Measurements from ENCODE around the gene LDLRAD3.
"Not testable (repeated sequence)": the region's sequence is repeated elsewhere in the genome, so short reads cannot be mapped to it uniquely, and the experiment has no call there.

The LDLRAD3 gene

DNA sequence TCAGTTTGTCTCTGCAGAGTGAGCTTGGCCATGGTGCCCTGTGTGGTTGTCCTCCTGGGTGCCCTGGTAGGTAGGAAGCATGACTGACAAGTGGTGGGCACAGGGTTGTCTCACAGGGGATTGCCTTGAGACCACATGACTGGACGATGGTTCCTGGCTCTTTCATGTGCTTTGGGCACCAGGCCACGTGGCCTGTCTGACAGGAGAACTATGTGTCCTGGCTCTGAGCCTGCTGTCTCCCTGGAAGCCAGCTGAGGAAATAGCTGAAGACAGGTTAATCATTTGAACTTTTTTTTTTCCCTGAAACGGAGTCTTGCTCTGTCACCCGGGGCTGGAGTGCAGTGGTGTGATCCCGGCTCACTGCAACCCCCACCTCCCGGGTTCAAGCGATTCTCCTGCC is 93.2 kb downstream of the LDLRAD3 start:
- in situ Hi-C loops (cut with MboI; ENCODE audit: low sequenced_read_pairs, unreplicated experiment), result loop anchor here (25.0 kb wide), 1 partner anchor 425 kb away; the partner anchor contains the start of gene FJX1
- TF ChIP-seq, protein P1, sequence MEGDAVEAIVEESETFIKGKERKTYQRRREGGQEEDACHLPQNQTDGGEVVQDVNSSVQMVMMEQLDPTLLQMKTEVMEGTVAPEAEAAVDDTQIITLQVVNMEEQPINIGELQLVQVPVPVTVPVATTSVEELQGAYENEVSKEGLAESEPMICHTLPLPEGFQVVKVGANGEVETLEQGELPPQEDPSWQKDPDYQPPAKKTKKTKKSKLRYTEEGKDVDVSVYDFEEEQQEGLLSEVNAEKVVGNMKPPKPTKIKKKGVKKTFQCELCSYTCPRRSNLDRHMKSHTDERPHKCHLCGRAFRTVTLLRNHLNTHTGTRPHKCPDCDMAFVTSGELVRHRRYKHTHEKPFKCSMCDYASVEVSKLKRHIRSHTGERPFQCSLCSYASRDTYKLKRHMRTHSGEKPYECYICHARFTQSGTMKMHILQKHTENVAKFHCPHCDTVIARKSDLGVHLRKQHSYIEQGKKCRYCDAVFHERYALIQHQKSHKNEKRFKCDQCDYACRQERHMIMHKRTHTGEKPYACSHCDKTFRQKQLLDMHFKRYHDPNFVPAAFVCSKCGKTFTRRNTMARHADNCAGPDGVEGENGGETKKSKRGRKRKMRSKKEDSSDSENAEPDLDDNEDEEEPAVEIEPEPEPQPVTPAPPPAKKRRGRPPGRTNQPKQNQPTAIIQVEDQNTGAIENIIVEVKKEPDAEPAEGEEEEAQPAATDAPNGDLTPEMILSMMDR (IDR thresholded peaks at IDR 0.05; ENCODE audit: borderline replicate concordance, control extremely low read depth, extremely low read depth, insufficient read depth, missing control alignments), result no peak
- DNase-seq (ENCODE audit: low spot score), result no peak

DNA sequence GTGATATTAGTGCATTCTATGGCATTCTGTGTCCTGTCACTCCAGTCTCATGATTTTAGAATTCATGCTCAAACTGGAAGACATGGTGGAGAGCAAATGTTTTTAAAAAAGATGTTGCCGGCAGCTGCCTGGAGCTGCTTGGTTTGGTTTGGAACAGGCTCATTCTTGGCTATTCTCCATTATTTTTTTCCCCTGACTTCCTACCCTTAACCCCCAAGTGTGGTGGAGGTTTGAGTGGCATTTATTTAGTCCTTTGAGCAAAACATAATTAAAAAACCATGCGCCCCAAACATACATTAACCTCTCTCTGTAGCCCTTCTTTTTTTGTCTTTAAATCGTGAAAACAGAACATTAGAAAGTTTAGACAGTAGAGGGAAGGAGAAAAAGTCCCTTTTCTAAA is 94.7 kb downstream of the LDLRAD3 start:
- in situ Hi-C loops (cut with MboI; ENCODE audit: low sequenced_read_pairs, unreplicated experiment), result loop anchor here (25.0 kb wide), 1 partner anchor 426 kb away; the partner anchor contains the start of gene FJX1
- no peak for DNase-seq (ENCODE audit: low spot score)
- TF ChIP-seq, protein P1 (IDR thresholded peaks at IDR 0.05; ENCODE audit: borderline replicate concordance, control extremely low read depth, extremely low read depth, insufficient read depth, missing control alignments), result no peak

DNA sequence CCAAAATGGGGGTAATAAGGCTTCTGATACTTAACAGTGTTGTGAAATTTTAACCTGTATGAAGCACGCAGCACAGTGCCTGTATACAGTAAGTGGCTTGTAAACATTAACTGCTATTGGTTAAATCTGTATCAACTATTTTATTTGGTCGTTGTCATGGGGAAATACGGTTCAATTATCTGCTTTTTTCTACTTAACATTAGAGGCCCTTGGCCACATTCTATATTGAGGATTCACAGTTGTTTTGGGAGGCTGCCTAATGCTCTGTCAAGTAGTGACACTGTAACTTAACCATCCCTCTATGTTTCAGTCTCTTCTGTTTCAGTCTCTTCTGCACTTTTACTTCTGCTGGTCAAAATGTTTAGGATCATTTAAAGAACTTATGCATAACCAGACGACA is 95.6 kb downstream of the LDLRAD3 start:
- no peak for DNase-seq (ENCODE audit: low spot score)
- in situ Hi-C loops (cut with MboI; ENCODE audit: low sequenced_read_pairs, unreplicated experiment), result loop anchor here (25.0 kb wide), 1 partner anchor 427 kb away; the partner anchor contains the start of gene FJX1
- TF ChIP-seq, protein P1 (IDR thresholded peaks at IDR 0.05; ENCODE audit: borderline replicate concordance, control extremely low read depth, extremely low read depth, insufficient read depth, missing control alignments), result no peak

DNA sequence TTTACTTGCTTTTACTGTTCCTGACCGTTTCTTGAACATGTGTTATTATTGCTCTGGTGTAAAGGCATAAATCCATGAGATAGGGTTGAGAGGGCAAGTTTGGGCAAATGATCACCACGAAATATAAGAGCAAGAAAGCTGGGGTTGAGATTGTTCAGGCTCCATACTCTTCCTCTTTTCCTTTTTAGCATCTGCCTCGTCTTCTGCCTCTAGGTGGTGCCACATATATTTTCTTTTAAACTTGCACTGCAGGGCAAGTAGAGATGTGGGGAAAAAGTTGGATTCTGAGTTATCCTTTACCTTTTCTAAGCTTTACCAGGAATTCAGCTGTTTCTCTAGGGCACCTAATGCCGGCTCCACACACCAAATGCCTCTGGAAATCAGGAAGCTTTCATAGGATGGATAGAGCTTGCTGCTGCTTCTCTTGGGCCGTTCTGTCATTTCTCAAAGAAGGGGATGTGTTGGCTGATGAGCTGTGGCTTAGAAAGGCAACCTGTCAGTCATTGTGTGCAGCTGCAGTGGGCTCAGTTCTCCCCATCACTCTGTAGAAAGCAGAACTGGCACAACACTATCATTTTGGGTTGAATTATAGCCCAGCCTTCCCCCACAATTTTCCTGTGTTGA is 98.2 kb downstream of the LDLRAD3 start:
- TF ChIP-seq, protein P1 (IDR thresholded peaks at IDR 0.05; ENCODE audit: borderline replicate concordance, control extremely low read depth, extremely low read depth, insufficient read depth, missing control alignments), result peak; percentile 38
- in situ Hi-C loops (cut with MboI; ENCODE audit: low sequenced_read_pairs, unreplicated experiment), result loop anchor here (25.0 kb wide), 1 partner anchor 430 kb away; the partner anchor contains the start of gene FJX1
- peak; percentile 34 for DNase-seq (ENCODE audit: low spot score)

DNA sequence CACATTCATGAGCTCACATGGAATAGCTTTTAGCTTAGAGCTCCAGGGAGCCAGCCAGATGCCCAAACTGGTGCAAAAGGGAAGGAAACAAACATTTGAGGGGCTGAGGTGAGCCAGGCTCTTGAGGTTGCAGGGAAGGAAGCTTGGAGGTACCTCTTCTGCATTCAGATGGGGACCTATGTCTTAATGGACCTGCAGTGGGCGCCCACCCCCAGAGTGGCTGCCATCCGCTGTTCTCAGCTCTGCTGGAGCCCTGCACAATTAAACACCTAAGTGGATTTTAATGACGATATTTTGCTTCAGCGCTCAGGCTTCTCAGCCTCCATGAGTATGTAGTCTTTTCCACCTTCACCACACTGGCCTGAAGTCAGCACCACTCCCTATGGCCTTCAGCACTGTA is 100.8 kb downstream of the LDLRAD3 start:
- TF ChIP-seq, protein P1 (IDR thresholded peaks at IDR 0.05; ENCODE audit: borderline replicate concordance, control extremely low read depth, extremely low read depth, insufficient read depth, missing control alignments), result no peak
- in situ Hi-C loops (cut with MboI; ENCODE audit: low sequenced_read_pairs, unreplicated experiment), result loop anchor here (25.0 kb wide), 1 partner anchor 432 kb away; the partner anchor contains the start of gene FJX1
- DNase-seq (ENCODE audit: low spot score), result no peak

DNA sequence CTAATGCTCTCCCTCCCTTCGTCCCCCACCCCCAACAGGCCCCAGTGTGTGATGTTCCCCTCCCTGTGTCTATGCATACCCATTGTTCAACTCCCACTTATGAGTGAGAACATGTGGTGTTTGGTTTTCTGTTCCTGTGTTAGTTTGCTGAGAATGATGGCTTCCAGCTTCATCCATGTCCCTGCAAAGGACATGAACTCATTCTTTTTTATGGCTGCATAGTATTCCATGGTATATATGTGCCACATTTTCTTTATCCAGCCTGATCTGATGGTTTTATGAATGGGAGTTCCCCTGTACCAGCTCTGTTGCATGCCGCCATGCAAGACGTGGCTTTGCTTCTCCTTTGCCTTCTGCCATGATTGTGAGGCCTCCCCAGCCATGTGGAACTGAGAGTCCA is 102.1 kb downstream of the LDLRAD3 start:
- DNase-seq (ENCODE audit: low spot score), result not testable (repeated sequence)
- in situ Hi-C loops (cut with MboI; ENCODE audit: low sequenced_read_pairs, unreplicated experiment), result loop anchor here (25.0 kb wide), 1 partner anchor 434 kb away; the partner anchor contains the start of gene FJX1

DNA sequence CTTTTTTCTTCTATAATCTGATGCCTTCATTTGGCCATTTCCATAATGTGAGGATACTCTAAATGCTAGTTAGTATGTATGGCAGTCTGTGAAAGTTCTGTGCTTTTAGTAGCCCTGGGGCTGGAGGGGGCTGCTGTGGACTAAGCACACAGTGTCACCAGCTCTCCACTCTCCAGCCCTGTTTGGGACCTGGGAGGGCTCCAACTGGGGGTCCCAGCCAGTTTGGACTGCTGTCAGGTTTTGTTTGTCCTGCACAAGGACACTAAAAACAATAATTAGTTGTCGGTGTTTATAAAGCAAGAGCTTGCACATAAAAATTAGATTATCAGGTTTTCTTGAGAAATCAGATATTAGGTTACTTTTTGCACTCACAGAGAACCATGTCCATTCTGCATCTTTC is 103.1 kb downstream of the LDLRAD3 start:
- DNase-seq (ENCODE audit: low spot score), result no peak
- in situ Hi-C loops (cut with MboI; ENCODE audit: low sequenced_read_pairs, unreplicated experiment), result loop anchor here (25.0 kb wide), 1 partner anchor 435 kb away; the partner anchor contains the start of gene FJX1
- TF ChIP-seq, protein P1 (IDR thresholded peaks at IDR 0.05; ENCODE audit: borderline replicate concordance, control extremely low read depth, extremely low read depth, insufficient read depth, missing control alignments), result no peak

All from GM13976 (cell line).